HCT116 (cell line): ENCODE measurements around the gene SKP2. TPM values are rescaled to one million over a fixed set of nuclear protein-coding genes. Genes with fewer than 3 reads are reported as not detected.

Experiments used
- ATAC-seq: fragments of 200-7000 bp; cut with Tn5 transposase; 2 replicates; pipeline ENCODE4 v1.9.1; 2020; ENCODE audit warnings: mild to moderate bottlenecking, moderate library complexity
- BruUV-seq: library from RNA; stranded (reverse); fragments of 400-500 nt; replicated peaks from 2 replicates; lab custom pipeline; 2021; lab: Mats Ljungman, UMichigan
- CTCF ChIA-PET: fragments of 300-600 bp; sonication (Branson Sonifier 250); formaldehyde crosslinking; loops from one replicate; lab custom pipeline; 2021; ENCODE audit warnings: antibody characterized with exemption; lab: Charles Lee
- POLR2A ChIA-PET: fragments of 300-600, 350-600 bp; sonication (Branson Sonifier 250); formaldehyde crosslinking; loops from one replicate; lab custom pipeline; 2021; ENCODE audit warnings: antibody characterized with exemption; lab: Charles Lee
- RAD21 ChIA-PET, 2 experiments: fragments of 300-600 bp; sonication (Branson Sonifier 250); formaldehyde crosslinking; loops; one replicate each; lab custom pipeline; 2023; ENCODE audit warnings: low total read pairs in 2 of 2; ENCODE audit not compliant: uncharacterized antibody in 2 of 2, unreplicated experiment in 2 of 2, low non-redundant PET in 1 of 2; lab: Charles Lee
- DNase-seq: peaks from one replicate; pipeline ENCODE4 v3.0.0-alpha.2; 2010; ENCODE audit warnings: low read depth, low spot score
- H2AFZ ChIP-seq: fragments of 200-600 bp; shearing (Covaris generic), sonication (generic); 2 replicates; pipeline ENCODE4 v1.6.1; 2017; ENCODE audit warnings: low read depth, mixed run types, mixed read lengths, antibody characterized with exemption, low read length; ENCODE audit not compliant: poor library complexity, severe bottlenecking
- H3K27ac ChIP-seq: 2 replicates; pipeline ENCODE4 v1.5.1; 2012; ENCODE audit warnings: low read depth, low read length
- H3K27me3 ChIP-seq: fragments of 200-600 bp; sonication (generic); 2 replicates; pipeline ENCODE4 v1.6.1; 2016; ENCODE audit warnings: mixed run types, low read length, mixed read lengths; ENCODE audit not compliant: insufficient read depth
- H3K36me3 ChIP-seq, 2 experiments: fragments of 200-500 bp in 1 of 2; fragments of 200-600 bp in 1 of 2; sonication (Bioruptor generic) in 1 of 2; sonication (generic) in 1 of 2; 2 replicates each; pipeline versions ENCODE4 v1.5.1 to v1.6.1; 2014 to 2016; ENCODE audit warnings: low read length in 2 of 2, inconsistent platforms in 1 of 2, mixed read lengths in 1 of 2, mixed run types in 1 of 2; ENCODE audit not compliant: insufficient read depth in 2 of 2, control insufficient read depth in 1 of 2
- H3K4me1 ChIP-seq, 2 experiments: fragments of 200-600 bp in 1 of 2; sonication (generic) in 1 of 2; 2 replicates each; pipeline versions ENCODE4 v1.5.1 to v1.6.1; 2012 to 2017; ENCODE audit warnings: low read length in 2 of 2, inconsistent platforms in 1 of 2, mild to moderate bottlenecking in 1 of 2, mixed read lengths in 1 of 2, mixed run types in 1 of 2, moderate library complexity in 1 of 2; ENCODE audit not compliant: insufficient read depth in 2 of 2, control insufficient read depth in 1 of 2
- H3K4me2 ChIP-seq: fragments of 200-600 bp; sonication (generic); 2 replicates; pipeline ENCODE4 v1.6.1; 2017; ENCODE audit warnings: mixed run types, low read length, mixed read lengths
- H3K4me3 ChIP-seq, 2 experiments: fragments of 200-600 bp in 1 of 2; sonication (generic) in 1 of 2; replicated peaks in 1 of 2; 2 replicates each; pipeline ENCODE4 v1.5.1; 2011 to 2016; ENCODE audit warnings: low read length in 2 of 2, control low read depth in 1 of 2, low read depth in 1 of 2, mild to moderate bottlenecking in 1 of 2, mixed read lengths in 1 of 2, mixed run types in 1 of 2
- H3K79me2 ChIP-seq: fragments of 200-600 bp; sonication (generic); 2 replicates; pipeline ENCODE4 v1.6.1; 2017; ENCODE audit warnings: mild to moderate bottlenecking, mixed run types, low read length, moderate library complexity, mixed read lengths; ENCODE audit not compliant: insufficient read depth
- H3K9ac ChIP-seq: fragments of 200-600 bp; sonication (generic); 2 replicates; pipeline ENCODE4 v1.6.1; 2016; ENCODE audit warnings: low read length, mixed read lengths
- H3K9me2 ChIP-seq: fragments of 200-600 bp; sonication (generic), shearing (Covaris generic); 2 replicates; pipeline ENCODE4 v1.6.1; 2017; ENCODE audit warnings: mixed run types, mild to moderate bottlenecking, moderate library complexity; ENCODE audit not compliant: insufficient read depth
- H3K9me3 ChIP-seq, 2 experiments: fragments of 200-500 bp in 1 of 2; fragments of 200-600 bp in 1 of 2; sonication (Bioruptor generic) in 1 of 2; sonication (generic) in 1 of 2; 2 replicates each; pipeline ENCODE4 v1.6.1; 2014 to 2017; ENCODE audit warnings: low read length in 2 of 2, mixed read lengths in 2 of 2, inconsistent platforms in 1 of 2, low read depth in 1 of 2, mild to moderate bottlenecking in 1 of 2, mixed run types in 1 of 2, moderate library complexity in 1 of 2; ENCODE audit not compliant: control insufficient read depth in 1 of 2, insufficient read depth in 1 of 2
- H4K20me1 ChIP-seq: fragments of 200-600 bp; sonication (generic), shearing (Covaris generic); 2 replicates; pipeline ENCODE4 v1.6.1; 2017; ENCODE audit warnings: mixed run types, mild to moderate bottlenecking, moderate library complexity; ENCODE audit not compliant: insufficient read depth
- EGR1 ChIP-seq: IDR thresholded peaks from 2 replicates; pipeline ENCODE4 v1.6.1; 2012; ENCODE audit warnings: low read depth
- EZH2 ChIP-seq: fragments of 200-600 bp; sonication (generic); IDR thresholded peaks from 2 replicates; pipeline ENCODE4 v1.6.1; 2017; ENCODE audit warnings: antibody characterized with exemption, mixed run types
- EZH2phosphoT487 ChIP-seq: fragments of 200-600 bp; IDR thresholded peaks from 2 replicates; pipeline ENCODE4 v1.6.1; 2018; ENCODE audit warnings: antibody characterized with exemption, borderline replicate concordance
- FOSL1 ChIP-seq: IDR thresholded peaks from 2 replicates; pipeline ENCODE4 v1.6.1; 2012; ENCODE audit warnings: low read depth
- JUND ChIP-seq: IDR thresholded peaks from 2 replicates; pipeline ENCODE4 v1.6.1; 2012
- POLR2A ChIP-seq: IDR thresholded peaks from 2 replicates; pipeline ENCODE4 v1.7.0; 2011; ENCODE audit warnings: borderline replicate concordance; ENCODE audit not compliant: insufficient read depth, insufficient read length; ENCODE audit errors: extremely low read depth
- POLR2AphosphoS5 ChIP-seq: IDR thresholded peaks from 2 replicates; pipeline ENCODE4 v1.6.1; 2011; ENCODE audit warnings: mild to moderate bottlenecking, low read depth, low read length, moderate library complexity
- RAD21 ChIP-seq: IDR thresholded peaks from 2 replicates; pipeline ENCODE4 v1.6.1; 2012; ENCODE audit warnings: low read depth, mild to moderate bottlenecking
- SIN3A ChIP-seq: IDR thresholded peaks from 2 replicates; pipeline ENCODE4 v1.6.1; 2012; ENCODE audit warnings: low read depth
- SRF ChIP-seq: IDR thresholded peaks from 2 replicates; pipeline ENCODE4 v1.6.1; 2012; ENCODE audit warnings: low read depth
- TCF7L2 ChIP-seq: IDR thresholded peaks from 2 replicates; pipeline ENCODE4 v1.7.0; 2011; ENCODE audit warnings: borderline replicate concordance, inconsistent platforms; ENCODE audit not compliant: insufficient read depth, insufficient read length; ENCODE audit errors: extremely low read depth
- ZFX ChIP-seq: fragments of 450-650 bp; IDR thresholded peaks from 2 replicates; pipeline ENCODE4 v1.6.1; 2017
- ZNF274 ChIP-seq: fragments of 200-500 bp; sonication (Bioruptor generic); IDR thresholded peaks from 2 replicates; pipeline ENCODE4 v1.6.1; 2014; ENCODE audit warnings: mild to moderate bottlenecking, low read depth, low read length, inconsistent platforms
- intact Hi-C: fragments of 100-400 bp; cut with micrococcal nuclease; formaldehyde crosslinking; loops from 2 replicates; pipeline ENCODE4 v1.10.0; 2022
- total RNA-seq: library from RNA; stranded (reverse); gene quantifications from one replicate; pipeline ENCODE4 v1.2.1, GENCODE V29; 2021; ENCODE audit not compliant: unreplicated experiment
- TF ChIP-seq, protein P1 (sequence below): IDR thresholded peaks from 2 replicates; pipeline ENCODE4 v1.6.1; 2012
- TF ChIP-seq, protein P2 (sequence below): IDR thresholded peaks from 2 replicates; pipeline ENCODE4 v1.6.1; 2011; ENCODE audit warnings: mild to moderate bottlenecking, low read length, moderate library complexity; ENCODE audit not compliant: insufficient replicate concordance; ENCODE audit errors: extremely low read depth
- TF ChIP-seq, protein P3 (sequence below): IDR thresholded peaks from 2 replicates; pipeline ENCODE4 v1.6.1; 2012; ENCODE audit warnings: low read depth
- TF ChIP-seq, protein P4 (sequence below), 3 experiments: fragments of 200-600 bp in 1 of 3; sonication (generic) in 1 of 3; IDR thresholded peaks in 2 of 3; conservative IDR thresholded peaks in 1 of 3; 2 replicates each; pipeline ENCODE4 v1.5.1; 2012 to 2017; ENCODE audit warnings: low read depth in 2 of 3, low read length in 2 of 3, antibody characterized with exemption in 1 of 3, borderline replicate concordance in 1 of 3, control low read depth in 1 of 3, mild to moderate bottlenecking in 1 of 3, mixed read lengths in 1 of 3, mixed run types in 1 of 3, moderate library complexity in 1 of 3; ENCODE audit not compliant: insufficient read depth in 1 of 3

SKP2 gene
- total RNA-seq, 1 experiment from 2014 or later, result 44.3 TPM

DNA sequence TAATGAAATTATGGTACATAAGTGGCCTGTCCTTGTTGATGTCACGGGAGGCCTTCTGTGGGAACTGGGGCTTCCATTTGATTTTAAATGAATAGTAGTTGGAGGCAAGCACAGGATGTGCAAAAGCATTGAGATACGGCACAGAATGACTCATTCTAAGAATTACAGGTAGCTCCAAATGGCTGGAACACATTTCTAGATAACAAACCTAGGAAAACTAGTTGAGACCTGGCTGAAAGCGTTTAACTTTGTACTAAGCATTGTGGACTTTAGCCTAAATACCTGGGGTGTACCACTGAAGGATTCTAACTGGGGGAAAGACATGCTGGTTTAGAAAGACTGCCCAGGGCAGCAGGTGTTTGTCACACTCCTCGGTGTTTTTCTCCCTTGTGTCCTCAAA, 9.4 kb downstream of the SKP2 start:
- H3K9me3 ChIP-seq, result no peaks in the 10 kb centered on the region
- peaks cover 41 to 49% of the 10 kb centered on the region in 2 experiments for H3K36me3 ChIP-seq
- H3K27me3 ChIP-seq, result no peaks in the 10 kb centered on the region
- H3K27ac ChIP-seq, result no peak overlapping the region
- intact Hi-C loops, result no loop called here
- ChIA-PET POLR2A (no interaction called here), CTCF (no interaction called here), RAD21 (no interaction called here)
- H3K79me2 ChIP-seq, result peaks cover 89% of the 10 kb centered on the region
- no peaks in the 10 kb centered on the region for H3K9me2 ChIP-seq
- H3K4me3 ChIP-seq, result no peak overlapping the region
- no peaks in the 10 kb centered on the region; the same call in none of the 2 replicates for H4K20me1 ChIP-seq
- DNase-seq (no peak), ATAC-seq (no peak)
- H2AFZ ChIP-seq, result no peak overlapping the region
- H3K4me2 ChIP-seq, result no peak overlapping the region
- H3K9ac ChIP-seq, result no peak overlapping the region
- no peaks in the 10 kb centered on the region for H3K4me1 ChIP-seq
- no peak for TF ChIP-seq ZFX
- no peak for TF ChIP-seq EGR1
- no peak for TF ChIP-seq EZH2phosphoT487
- TF ChIP-seq POLR2AphosphoS5, result no peak
- TF ChIP-seq, protein P1, sequence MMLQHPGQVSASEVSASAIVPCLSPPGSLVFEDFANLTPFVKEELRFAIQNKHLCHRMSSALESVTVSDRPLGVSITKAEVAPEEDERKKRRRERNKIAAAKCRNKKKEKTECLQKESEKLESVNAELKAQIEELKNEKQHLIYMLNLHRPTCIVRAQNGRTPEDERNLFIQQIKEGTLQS, result no peak
- no peak for TF ChIP-seq SRF
- no peak for TF ChIP-seq RAD21
- TF ChIP-seq JUND, result no peak
- TF ChIP-seq POLR2A, result no peak
- no peak for TF ChIP-seq FOSL1
- no peak for TF ChIP-seq TCF7L2
- TF ChIP-seq, protein P2, sequence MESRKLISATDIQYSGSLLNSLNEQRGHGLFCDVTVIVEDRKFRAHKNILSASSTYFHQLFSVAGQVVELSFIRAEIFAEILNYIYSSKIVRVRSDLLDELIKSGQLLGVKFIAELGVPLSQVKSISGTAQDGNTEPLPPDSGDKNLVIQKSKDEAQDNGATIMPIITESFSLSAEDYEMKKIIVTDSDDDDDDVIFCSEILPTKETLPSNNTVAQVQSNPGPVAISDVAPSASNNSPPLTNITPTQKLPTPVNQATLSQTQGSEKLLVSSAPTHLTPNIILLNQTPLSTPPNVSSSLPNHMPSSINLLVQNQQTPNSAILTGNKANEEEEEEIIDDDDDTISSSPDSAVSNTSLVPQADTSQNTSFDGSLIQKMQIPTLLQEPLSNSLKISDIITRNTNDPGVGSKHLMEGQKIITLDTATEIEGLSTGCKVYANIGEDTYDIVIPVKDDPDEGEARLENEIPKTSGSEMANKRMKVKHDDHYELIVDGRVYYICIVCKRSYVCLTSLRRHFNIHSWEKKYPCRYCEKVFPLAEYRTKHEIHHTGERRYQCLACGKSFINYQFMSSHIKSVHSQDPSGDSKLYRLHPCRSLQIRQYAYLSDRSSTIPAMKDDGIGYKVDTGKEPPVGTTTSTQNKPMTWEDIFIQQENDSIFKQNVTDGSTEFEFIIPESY, result no peak
- no peak for TF ChIP-seq EZH2
- no peak for TF ChIP-seq ZNF274
- TF ChIP-seq SIN3A, result no peak
- TF ChIP-seq, protein P3, sequence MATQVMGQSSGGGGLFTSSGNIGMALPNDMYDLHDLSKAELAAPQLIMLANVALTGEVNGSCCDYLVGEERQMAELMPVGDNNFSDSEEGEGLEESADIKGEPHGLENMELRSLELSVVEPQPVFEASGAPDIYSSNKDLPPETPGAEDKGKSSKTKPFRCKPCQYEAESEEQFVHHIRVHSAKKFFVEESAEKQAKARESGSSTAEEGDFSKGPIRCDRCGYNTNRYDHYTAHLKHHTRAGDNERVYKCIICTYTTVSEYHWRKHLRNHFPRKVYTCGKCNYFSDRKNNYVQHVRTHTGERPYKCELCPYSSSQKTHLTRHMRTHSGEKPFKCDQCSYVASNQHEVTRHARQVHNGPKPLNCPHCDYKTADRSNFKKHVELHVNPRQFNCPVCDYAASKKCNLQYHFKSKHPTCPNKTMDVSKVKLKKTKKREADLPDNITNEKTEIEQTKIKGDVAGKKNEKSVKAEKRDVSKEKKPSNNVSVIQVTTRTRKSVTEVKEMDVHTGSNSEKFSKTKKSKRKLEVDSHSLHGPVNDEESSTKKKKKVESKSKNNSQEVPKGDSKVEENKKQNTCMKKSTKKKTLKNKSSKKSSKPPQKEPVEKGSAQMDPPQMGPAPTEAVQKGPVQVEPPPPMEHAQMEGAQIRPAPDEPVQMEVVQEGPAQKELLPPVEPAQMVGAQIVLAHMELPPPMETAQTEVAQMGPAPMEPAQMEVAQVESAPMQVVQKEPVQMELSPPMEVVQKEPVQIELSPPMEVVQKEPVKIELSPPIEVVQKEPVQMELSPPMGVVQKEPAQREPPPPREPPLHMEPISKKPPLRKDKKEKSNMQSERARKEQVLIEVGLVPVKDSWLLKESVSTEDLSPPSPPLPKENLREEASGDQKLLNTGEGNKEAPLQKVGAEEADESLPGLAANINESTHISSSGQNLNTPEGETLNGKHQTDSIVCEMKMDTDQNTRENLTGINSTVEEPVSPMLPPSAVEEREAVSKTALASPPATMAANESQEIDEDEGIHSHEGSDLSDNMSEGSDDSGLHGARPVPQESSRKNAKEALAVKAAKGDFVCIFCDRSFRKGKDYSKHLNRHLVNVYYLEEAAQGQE, result no peak
- TF ChIP-seq, protein P4, sequence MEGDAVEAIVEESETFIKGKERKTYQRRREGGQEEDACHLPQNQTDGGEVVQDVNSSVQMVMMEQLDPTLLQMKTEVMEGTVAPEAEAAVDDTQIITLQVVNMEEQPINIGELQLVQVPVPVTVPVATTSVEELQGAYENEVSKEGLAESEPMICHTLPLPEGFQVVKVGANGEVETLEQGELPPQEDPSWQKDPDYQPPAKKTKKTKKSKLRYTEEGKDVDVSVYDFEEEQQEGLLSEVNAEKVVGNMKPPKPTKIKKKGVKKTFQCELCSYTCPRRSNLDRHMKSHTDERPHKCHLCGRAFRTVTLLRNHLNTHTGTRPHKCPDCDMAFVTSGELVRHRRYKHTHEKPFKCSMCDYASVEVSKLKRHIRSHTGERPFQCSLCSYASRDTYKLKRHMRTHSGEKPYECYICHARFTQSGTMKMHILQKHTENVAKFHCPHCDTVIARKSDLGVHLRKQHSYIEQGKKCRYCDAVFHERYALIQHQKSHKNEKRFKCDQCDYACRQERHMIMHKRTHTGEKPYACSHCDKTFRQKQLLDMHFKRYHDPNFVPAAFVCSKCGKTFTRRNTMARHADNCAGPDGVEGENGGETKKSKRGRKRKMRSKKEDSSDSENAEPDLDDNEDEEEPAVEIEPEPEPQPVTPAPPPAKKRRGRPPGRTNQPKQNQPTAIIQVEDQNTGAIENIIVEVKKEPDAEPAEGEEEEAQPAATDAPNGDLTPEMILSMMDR (IDR thresholded peaks at IDR 0.05 in 2 of 3, conservative IDR thresholded peaks at IDR 0.05 in 1 of 3; ENCODE audit: borderline replicate concordance in 1 of 3, insufficient read depth in 1 of 3, low read depth in 2 of 3, low read length in 2 of 3), result no peak
- BruUV-seq, result no TSS peak
